HS-5 (cell line): ENCODE data around the gene EPHA4.

Experiments
- DNase-seq: peaks from one replicate; pipeline ENCODE4 v3.0.0-alpha.2; 2012; ENCODE audit warnings: low read depth

The EPHA4 gene

GRCh38 chr2:221442128-221442527, 130.0 kb downstream of the EPHA4 start:
- DNase-seq = no peak

GRCh38 chr2:221439761-221440479, 132.2 kb downstream of the EPHA4 start:
- no peak for DNase-seq

GRCh38 chr2:221437056-221437455, 135.0 kb downstream of the EPHA4 start:
- no peak for DNase-seq

GRCh38 chr2:221435171-221435570, 136.9 kb downstream of the EPHA4 start:
- no peak for DNase-seq

- DNase-seq = no peak
Measured at GRCh38 chr2:221434142-221434541, 138.0 kb downstream of the EPHA4 start.

DNA sequence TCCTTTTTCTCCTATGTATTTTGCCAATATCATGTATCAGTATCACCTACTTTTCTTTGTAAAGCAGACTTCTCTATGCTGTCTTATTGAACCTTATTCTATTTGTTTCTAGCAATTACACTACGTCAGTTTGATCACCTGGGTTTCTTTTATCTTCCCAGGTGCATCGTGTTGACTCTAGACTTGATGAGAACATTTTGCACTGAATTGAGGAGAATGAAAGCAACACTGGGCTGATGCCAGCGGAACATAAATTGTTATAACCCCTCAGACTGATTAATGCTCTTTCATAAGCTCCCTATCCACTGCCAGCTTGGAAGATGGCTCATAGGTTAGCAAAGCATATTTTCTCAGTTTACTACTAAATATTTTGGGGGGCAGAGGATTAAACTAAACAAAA, 140.6 kb downstream of the EPHA4 start:
- no peak for DNase-seq

DNA sequence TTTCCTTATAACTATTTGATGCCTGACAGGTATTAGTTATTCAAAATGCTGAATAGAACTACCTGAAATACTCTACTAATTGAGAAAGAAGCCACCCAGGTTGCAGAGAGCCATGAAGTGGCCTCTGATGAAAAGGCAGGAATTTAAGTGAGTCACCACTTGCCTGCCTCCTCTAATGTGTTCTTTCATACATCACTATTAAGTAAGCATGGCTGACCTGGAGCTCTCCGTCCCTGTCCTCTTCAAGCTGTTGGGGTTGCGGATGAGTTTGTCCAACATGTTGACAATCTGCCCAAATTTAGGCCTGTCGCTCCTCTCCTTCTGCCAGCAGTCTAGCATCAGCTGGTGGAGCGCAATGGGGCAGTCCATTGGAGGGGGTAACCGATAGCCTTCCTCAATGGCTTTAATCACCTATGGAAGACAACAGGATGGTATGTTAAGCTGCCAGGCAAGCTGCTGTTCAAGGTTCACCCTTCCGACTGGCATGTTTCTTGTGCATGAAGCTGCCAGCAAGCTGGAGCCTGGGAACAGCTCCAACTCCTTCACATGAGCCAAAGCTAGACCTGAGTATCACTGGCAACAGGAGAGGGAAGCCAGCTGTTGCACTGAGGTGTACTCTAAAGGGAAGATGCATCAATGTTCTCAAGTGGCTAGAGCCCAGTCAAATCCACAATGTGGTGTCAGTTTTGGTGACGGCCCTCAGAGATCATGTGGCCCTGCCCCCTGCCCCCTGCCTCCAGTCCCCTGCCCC, 142.2 kb downstream of the EPHA4 start:
- no peak for DNase-seq

GRCh38 chr2:221428896-221429295, 143.2 kb downstream of the EPHA4 start:
- no peak for DNase-seq

DNA sequence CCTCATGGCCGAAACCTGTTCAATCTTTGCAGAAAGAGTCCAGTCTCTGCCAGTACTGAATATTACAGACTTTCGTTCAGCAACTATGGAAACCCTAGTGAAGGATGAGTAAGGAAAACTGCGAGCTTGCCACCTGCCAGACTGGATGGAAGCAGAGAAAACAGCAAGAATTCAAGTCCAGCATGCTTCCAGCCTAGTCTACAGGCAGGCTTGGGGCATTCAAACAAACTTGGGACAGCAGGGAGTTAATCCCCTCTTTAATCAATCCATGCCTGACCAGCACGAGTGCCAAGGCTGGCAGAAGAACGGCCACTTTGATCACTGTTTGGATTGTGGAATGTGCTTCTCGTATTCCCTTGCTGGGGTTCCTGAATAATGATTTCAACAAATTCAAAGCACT, 145.2 kb downstream of the EPHA4 start:
- no peak for DNase-seq

- no peak for DNase-seq
Measured at GRCh38 chr2:221425891-221426290, 146.2 kb downstream of the EPHA4 start.

DNA sequence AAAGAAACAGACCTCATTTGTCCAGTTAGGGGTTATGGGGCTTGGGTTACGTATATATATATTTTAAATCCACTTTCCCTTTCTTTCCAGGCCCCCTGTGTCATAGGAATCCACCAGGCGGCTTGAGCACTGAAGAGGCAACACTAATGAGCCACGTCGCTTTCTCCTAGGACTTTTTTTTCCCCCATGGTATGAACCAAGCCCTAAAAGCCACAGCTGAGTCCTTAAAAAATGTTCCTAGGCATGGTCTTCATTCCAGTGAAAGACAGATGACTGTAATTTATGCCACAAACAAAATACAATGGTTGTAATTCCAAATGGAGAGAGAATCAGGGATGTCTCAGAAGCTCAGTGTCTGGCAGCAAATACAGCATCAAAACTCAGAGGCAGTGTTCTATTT, 146.8 kb downstream of the EPHA4 start:
- DNase-seq = no peak

DNA sequence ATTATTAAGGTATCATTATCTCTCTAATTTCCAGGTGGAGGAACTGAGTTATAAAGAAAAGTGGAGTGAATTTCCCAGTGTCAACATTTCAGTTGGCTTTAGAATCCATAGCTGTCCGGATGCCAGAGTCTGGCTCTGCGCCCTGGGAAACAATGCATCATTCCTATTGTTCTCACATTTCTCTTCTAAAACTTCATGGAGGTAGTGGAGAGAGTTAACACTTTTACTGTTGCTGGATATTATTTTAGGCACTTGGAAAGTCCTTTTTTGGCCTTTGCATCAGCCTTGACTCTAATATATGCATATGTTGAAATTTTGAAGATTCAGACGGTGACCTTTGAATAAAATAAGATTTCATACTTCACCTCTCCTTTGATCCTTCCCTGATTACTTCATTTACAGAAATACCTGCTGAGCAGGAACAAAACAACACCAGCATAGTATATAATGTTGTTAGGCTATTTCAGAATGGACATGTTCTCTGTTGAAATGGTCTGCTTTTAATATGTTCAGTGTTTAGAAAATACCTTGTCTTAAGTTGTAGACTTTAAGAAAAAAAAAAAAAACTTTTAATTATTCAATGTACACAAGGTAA, 148.8 kb downstream of the EPHA4 start:
- DNase-seq = no peak

GRCh38 chr2:221422516-221423209, 149.4 kb downstream of the EPHA4 start:
- DNase-seq = no peak

DNA sequence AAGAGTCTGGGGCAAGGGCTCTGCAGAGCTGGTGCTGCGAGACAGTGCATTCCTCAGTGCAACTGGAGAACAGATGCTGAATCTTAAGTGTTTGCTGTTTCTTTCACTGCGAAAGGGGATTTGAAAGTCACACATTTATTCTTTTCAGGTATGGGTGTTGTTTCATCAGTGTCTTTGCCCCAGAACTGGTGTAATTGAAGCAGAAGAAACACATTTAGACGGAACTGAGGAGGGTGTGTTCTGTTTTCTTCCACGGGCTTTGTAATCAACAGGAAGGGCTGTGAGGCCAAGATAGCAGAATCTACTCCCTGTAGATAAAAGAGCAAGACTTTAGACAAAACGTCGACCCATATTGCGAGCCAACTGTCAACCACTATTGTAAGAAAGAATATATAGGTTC, 151.9 kb downstream of the EPHA4 start:
- no peak for DNase-seq

DNA sequence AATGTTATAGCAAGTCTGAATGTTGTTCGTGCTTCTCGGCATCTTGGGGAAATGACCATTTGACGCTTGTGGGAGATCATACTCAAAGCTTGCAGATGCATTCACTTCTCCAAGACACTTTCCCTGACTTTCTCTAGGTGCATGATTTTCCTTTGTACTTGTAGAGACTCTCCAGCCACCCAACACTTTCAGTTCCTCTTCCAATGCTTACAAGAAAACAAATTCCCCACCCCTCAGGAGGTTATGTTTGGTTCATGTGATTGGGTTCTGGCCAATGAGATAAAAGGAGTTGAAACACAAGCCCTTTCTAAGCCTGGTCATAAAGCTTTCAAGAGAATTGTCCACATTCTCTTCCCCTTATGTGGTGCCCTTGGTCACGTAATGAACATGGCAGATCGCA, 156.3 kb downstream of the EPHA4 start:
- DNase-seq = no peak

DNA sequence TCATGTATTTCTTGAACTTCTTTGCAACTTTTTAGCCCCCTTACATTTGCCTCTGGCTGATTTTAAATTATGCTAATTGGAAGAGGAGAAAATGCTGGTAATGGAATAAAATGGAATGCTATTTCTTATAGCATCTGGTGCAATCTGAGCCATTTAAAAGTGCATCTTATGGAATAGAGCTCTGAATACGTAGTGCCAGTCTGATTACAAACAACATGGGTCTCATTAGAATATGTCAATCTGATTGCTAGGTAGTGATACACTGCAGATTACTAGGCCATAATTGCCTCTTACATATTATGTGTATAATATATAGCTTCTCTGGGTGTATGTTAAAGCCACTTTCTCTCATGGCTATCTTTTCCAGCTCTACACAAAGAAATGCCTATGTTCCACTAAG, 159.1 kb downstream of the EPHA4 start:
- no peak for DNase-seq

DNA sequence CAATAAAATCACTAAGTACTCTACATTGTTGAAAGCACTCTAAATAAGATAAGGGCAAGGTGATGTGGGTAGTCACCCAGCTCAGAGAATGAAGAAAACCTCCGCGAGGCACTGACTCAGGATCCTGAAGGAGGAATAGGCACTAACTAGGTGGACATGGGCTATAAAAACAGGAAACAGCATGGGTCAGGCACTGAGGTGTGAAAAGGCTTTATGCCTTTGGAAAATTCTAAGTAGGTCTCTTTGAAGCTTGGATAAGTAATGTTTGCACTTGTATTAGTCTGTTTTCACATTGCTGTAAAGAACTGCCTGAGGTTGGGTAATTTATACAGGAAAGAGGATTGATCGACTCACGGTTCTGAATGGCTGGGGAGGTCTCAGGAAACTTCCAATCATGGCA, 161.6 kb downstream of the EPHA4 start:
- no peak for DNase-seq

DNA sequence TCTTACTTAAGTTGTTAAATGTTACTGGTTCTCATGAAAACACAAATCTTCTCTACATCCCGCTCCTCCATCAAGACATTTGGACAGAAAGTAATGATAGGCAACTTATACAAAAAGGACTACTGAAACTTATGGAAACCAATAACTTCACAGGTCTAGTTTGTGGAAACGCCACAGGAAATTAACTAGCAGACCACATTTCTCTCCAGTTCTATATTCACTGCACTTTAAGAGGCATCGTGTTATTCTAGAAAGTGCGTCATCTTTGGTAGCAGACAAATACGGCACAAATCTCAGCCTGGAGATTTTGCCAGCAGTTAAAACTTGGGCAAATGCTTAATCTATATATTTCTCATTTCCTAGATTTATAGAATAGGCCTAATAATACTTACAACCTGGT, 164.3 kb downstream of the EPHA4 start:
- no peak for DNase-seq

GRCh38 chr2:221405521-221405920, 166.6 kb downstream of the EPHA4 start:
- no peak for DNase-seq

- DNase-seq = no peak
Measured at GRCh38 chr2:221402072-221402471, 170.0 kb downstream of the EPHA4 start.

DNA sequence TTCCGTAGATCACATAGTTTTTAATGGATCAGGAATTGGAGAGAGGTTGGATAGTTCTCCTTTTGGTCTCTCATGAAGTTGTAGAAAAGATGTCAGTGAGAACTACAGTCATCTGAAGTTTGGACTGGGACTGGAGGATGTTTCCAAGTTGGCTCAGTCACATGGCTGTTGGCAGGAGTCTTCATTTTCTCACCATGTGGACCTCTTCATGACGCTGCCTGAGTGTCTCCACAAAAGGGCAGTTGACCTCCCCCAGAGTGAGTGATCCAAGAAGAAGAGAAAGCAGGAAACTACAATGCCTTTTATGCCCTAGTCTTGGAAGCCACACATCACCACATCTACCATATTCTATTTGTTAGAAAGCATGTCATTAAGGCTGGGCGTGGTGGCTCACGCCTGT, 171.7 kb downstream of the EPHA4 start:
- no peak for DNase-seq

DNA sequence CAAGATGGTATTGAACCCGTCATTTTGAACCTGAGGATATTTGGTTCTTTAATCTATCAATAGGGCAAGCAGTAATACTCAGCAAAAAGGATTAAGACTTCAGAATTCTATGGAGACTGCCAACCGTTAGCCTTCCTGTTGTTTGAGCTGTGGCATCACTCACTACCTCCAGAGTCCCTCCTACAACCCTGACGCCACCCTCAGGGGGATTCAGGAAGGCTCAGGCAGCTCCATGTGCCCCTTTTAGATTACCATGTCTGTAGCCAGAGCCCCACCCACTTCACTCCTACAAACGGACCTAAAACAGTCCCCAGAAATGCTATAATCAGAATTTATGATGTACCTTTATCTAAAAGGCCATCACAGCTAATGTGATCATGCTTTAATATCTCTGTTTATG, 172.9 kb downstream of the EPHA4 start:
- DNase-seq = no peak

GRCh38 chr2:221397187-221397586, 174.9 kb downstream of the EPHA4 start:
- DNase-seq = no peak
